Eye (tissue), 1 donor: ENCODE measurements around the gene CD48.
"Not testable (repeated sequence)": the region's sequence is repeated elsewhere in the genome, so short reads cannot be mapped to it uniquely, and the experiment has no call there.

Experiments used
- DNase-seq: peaks from one replicate; pipeline ENCODE4 v3.0.0-alpha.2; 2015

The CD48 gene

GRCh38 chr1:160712525-160713080 lies 981 bp upstream of the CD48 start:
- not testable (repeated sequence) for DNase-seq

GRCh38 chr1:160711276-160711601 lies 383 bp downstream of the CD48 start:
- no peak for DNase-seq

GRCh38 chr1:160710517-160711252 lies 937 bp downstream of the CD48 start:
- no peak for DNase-seq

GRCh38 chr1:160709715-160710114 lies 1.9 kb downstream of the CD48 start:
- no peak for DNase-seq

GRCh38 chr1:160708801-160709200 lies 2.8 kb downstream of the CD48 start:
- DNase-seq = no peak

GRCh38 chr1:160708118-160708517 lies 3.5 kb downstream of the CD48 start:
- DNase-seq = no peak

- no peak for DNase-seq
Measured at GRCh38 chr1:160707236-160708064, 4.2 kb downstream of the CD48 start.

- DNase-seq = no peak
Measured at GRCh38 chr1:160706526-160707235, 4.9 kb downstream of the CD48 start.

GRCh38 chr1:160705742-160706141 lies 5.9 kb downstream of the CD48 start:
- DNase-seq = no peak

GRCh38 chr1:160705212-160705621 lies 6.4 kb downstream of the CD48 start:
- not testable (repeated sequence) for DNase-seq

- no peak for DNase-seq
Measured at GRCh38 chr1:160704250-160704649, 7.4 kb downstream of the CD48 start.

- DNase-seq = no peak
Measured at GRCh38 chr1:160702100-160702499, 9.5 kb downstream of the CD48 start.

- not testable (repeated sequence) for DNase-seq
Measured at GRCh38 chr1:160692390-160692789, 19.2 kb downstream of the CD48 start.

- no peak for DNase-seq
Measured at GRCh38 chr1:160685266-160685665, 26.4 kb downstream of the CD48 start.

- DNase-seq = no peak
Measured at GRCh38 chr1:160682983-160683865, 28.4 kb downstream of the CD48 start.

- no peak for DNase-seq
Measured at GRCh38 chr1:160681891-160682140, 29.8 kb downstream of the CD48 start.

GRCh38 chr1:160681066-160681890 lies 30.3 kb downstream of the CD48 start:
- DNase-seq = peak; percentile 79

- no peak for DNase-seq
Measured at GRCh38 chr1:160680399-160680798, 31.2 kb downstream of the CD48 start.

GRCh38 chr1:160679893-160680292 lies 31.7 kb downstream of the CD48 start:
- no peak for DNase-seq

GRCh38 chr1:160676869-160677597 lies 34.6 kb downstream of the CD48 start:
- no peak for DNase-seq
